HCT116 (cell line): ENCODE results near the gene UBE2E1. TPM values are rescaled to one million over a fixed set of nuclear protein-coding genes. Genes with fewer than 3 reads are reported as not detected.

Experiments
- ATAC-seq: fragments of 200-7000 bp; cut with Tn5 transposase; 2 replicates; pipeline ENCODE4 v1.9.1; 2020; ENCODE audit warnings: mild to moderate bottlenecking, moderate library complexity
- BruUV-seq: library from RNA; stranded (reverse); fragments of 400-500 nt; replicated peaks from 2 replicates; lab custom pipeline; 2021; lab: Mats Ljungman, UMichigan
- CTCF ChIA-PET: fragments of 300-600 bp; sonication (Branson Sonifier 250); formaldehyde crosslinking; loops from one replicate; lab custom pipeline; 2021; ENCODE audit warnings: antibody characterized with exemption; lab: Charles Lee
- POLR2A ChIA-PET: fragments of 300-600, 350-600 bp; sonication (Branson Sonifier 250); formaldehyde crosslinking; loops from one replicate; lab custom pipeline; 2021; ENCODE audit warnings: antibody characterized with exemption; lab: Charles Lee
- RAD21 ChIA-PET, 2 experiments: fragments of 300-600 bp; sonication (Branson Sonifier 250); formaldehyde crosslinking; loops; one replicate each; lab custom pipeline; 2023; ENCODE audit warnings: low total read pairs in 2 of 2; ENCODE audit not compliant: uncharacterized antibody in 2 of 2, unreplicated experiment in 2 of 2, low non-redundant PET in 1 of 2; lab: Charles Lee
- DNase-seq: peaks from one replicate; pipeline ENCODE4 v3.0.0-alpha.2; 2010; ENCODE audit warnings: low read depth, low spot score
- H2AFZ ChIP-seq: fragments of 200-600 bp; shearing (Covaris generic), sonication (generic); 2 replicates; pipeline ENCODE4 v1.6.1; 2017; ENCODE audit warnings: low read depth, mixed run types, mixed read lengths, antibody characterized with exemption, low read length; ENCODE audit not compliant: poor library complexity, severe bottlenecking
- H3K27ac ChIP-seq: 2 replicates; pipeline ENCODE4 v1.5.1; 2012; ENCODE audit warnings: low read depth, low read length
- H3K27me3 ChIP-seq: fragments of 200-600 bp; sonication (generic); 2 replicates; pipeline ENCODE4 v1.6.1; 2016; ENCODE audit warnings: mixed run types, low read length, mixed read lengths; ENCODE audit not compliant: insufficient read depth
- H3K36me3 ChIP-seq, 2 experiments: fragments of 200-500 bp in 1 of 2; fragments of 200-600 bp in 1 of 2; sonication (Bioruptor generic) in 1 of 2; sonication (generic) in 1 of 2; 2 replicates each; pipeline versions ENCODE4 v1.5.1 to v1.6.1; 2014 to 2016; ENCODE audit warnings: low read length in 2 of 2, inconsistent platforms in 1 of 2, mixed read lengths in 1 of 2, mixed run types in 1 of 2; ENCODE audit not compliant: insufficient read depth in 2 of 2, control insufficient read depth in 1 of 2
- H3K4me1 ChIP-seq, 2 experiments: fragments of 200-600 bp in 1 of 2; sonication (generic) in 1 of 2; 2 replicates each; pipeline versions ENCODE4 v1.5.1 to v1.6.1; 2012 to 2017; ENCODE audit warnings: low read length in 2 of 2, inconsistent platforms in 1 of 2, mild to moderate bottlenecking in 1 of 2, mixed read lengths in 1 of 2, mixed run types in 1 of 2, moderate library complexity in 1 of 2; ENCODE audit not compliant: insufficient read depth in 2 of 2, control insufficient read depth in 1 of 2
- H3K4me2 ChIP-seq: fragments of 200-600 bp; sonication (generic); 2 replicates; pipeline ENCODE4 v1.6.1; 2017; ENCODE audit warnings: mixed run types, low read length, mixed read lengths
- H3K4me3 ChIP-seq, 2 experiments: fragments of 200-600 bp in 1 of 2; sonication (generic) in 1 of 2; replicated peaks in 1 of 2; 2 replicates each; pipeline ENCODE4 v1.5.1; 2011 to 2016; ENCODE audit warnings: low read length in 2 of 2, control low read depth in 1 of 2, low read depth in 1 of 2, mild to moderate bottlenecking in 1 of 2, mixed read lengths in 1 of 2, mixed run types in 1 of 2
- H3K79me2 ChIP-seq: fragments of 200-600 bp; sonication (generic); 2 replicates; pipeline ENCODE4 v1.6.1; 2017; ENCODE audit warnings: mild to moderate bottlenecking, mixed run types, low read length, moderate library complexity, mixed read lengths; ENCODE audit not compliant: insufficient read depth
- H3K9ac ChIP-seq: fragments of 200-600 bp; sonication (generic); 2 replicates; pipeline ENCODE4 v1.6.1; 2016; ENCODE audit warnings: low read length, mixed read lengths
- H3K9me2 ChIP-seq: fragments of 200-600 bp; sonication (generic), shearing (Covaris generic); 2 replicates; pipeline ENCODE4 v1.6.1; 2017; ENCODE audit warnings: mixed run types, mild to moderate bottlenecking, moderate library complexity; ENCODE audit not compliant: insufficient read depth
- H3K9me3 ChIP-seq, 2 experiments: fragments of 200-500 bp in 1 of 2; fragments of 200-600 bp in 1 of 2; sonication (Bioruptor generic) in 1 of 2; sonication (generic) in 1 of 2; 2 replicates each; pipeline ENCODE4 v1.6.1; 2014 to 2017; ENCODE audit warnings: low read length in 2 of 2, mixed read lengths in 2 of 2, inconsistent platforms in 1 of 2, low read depth in 1 of 2, mild to moderate bottlenecking in 1 of 2, mixed run types in 1 of 2, moderate library complexity in 1 of 2; ENCODE audit not compliant: control insufficient read depth in 1 of 2, insufficient read depth in 1 of 2
- H4K20me1 ChIP-seq: fragments of 200-600 bp; sonication (generic), shearing (Covaris generic); 2 replicates; pipeline ENCODE4 v1.6.1; 2017; ENCODE audit warnings: mixed run types, mild to moderate bottlenecking, moderate library complexity; ENCODE audit not compliant: insufficient read depth
- CEBPB ChIP-seq: IDR thresholded peaks from 2 replicates; pipeline ENCODE4 v1.6.1; 2012; ENCODE audit warnings: low read depth
- EGR1 ChIP-seq: IDR thresholded peaks from 2 replicates; pipeline ENCODE4 v1.6.1; 2012; ENCODE audit warnings: low read depth
- FOSL1 ChIP-seq: IDR thresholded peaks from 2 replicates; pipeline ENCODE4 v1.6.1; 2012; ENCODE audit warnings: low read depth
- JUND ChIP-seq: IDR thresholded peaks from 2 replicates; pipeline ENCODE4 v1.6.1; 2012
- POLR2A ChIP-seq: IDR thresholded peaks from 2 replicates; pipeline ENCODE4 v1.7.0; 2011; ENCODE audit warnings: borderline replicate concordance; ENCODE audit not compliant: insufficient read depth, insufficient read length; ENCODE audit errors: extremely low read depth
- RAD21 ChIP-seq: IDR thresholded peaks from 2 replicates; pipeline ENCODE4 v1.6.1; 2012; ENCODE audit warnings: low read depth, mild to moderate bottlenecking
- SP1 ChIP-seq: IDR thresholded peaks from 2 replicates; pipeline ENCODE4 v1.6.1; 2012; ENCODE audit warnings: low read depth
- ZFX ChIP-seq: fragments of 450-650 bp; IDR thresholded peaks from 2 replicates; pipeline ENCODE4 v1.6.1; 2017
- intact Hi-C: fragments of 100-400 bp; cut with micrococcal nuclease; formaldehyde crosslinking; loops from 2 replicates; pipeline ENCODE4 v1.10.0; 2022
- total RNA-seq: library from RNA; stranded (reverse); gene quantifications from one replicate; pipeline ENCODE4 v1.2.1, GENCODE V29; 2021; ENCODE audit not compliant: unreplicated experiment
- TF ChIP-seq, protein P1 (sequence below): IDR thresholded peaks from 2 replicates; pipeline ENCODE4 v1.6.1; 2012; ENCODE audit warnings: low read depth
- TF ChIP-seq, protein P2 (sequence below): IDR thresholded peaks from 2 replicates; pipeline ENCODE4 v1.6.1; 2011; ENCODE audit warnings: mild to moderate bottlenecking, low read length, moderate library complexity; ENCODE audit not compliant: insufficient replicate concordance; ENCODE audit errors: extremely low read depth
- TF ChIP-seq, protein P3 (sequence below): IDR thresholded peaks from 2 replicates; pipeline ENCODE4 v1.6.1; 2012

UBE2E1 gene
- total RNA-seq, 1 experiment from 2014 or later, result 75.1 TPM

DNA sequence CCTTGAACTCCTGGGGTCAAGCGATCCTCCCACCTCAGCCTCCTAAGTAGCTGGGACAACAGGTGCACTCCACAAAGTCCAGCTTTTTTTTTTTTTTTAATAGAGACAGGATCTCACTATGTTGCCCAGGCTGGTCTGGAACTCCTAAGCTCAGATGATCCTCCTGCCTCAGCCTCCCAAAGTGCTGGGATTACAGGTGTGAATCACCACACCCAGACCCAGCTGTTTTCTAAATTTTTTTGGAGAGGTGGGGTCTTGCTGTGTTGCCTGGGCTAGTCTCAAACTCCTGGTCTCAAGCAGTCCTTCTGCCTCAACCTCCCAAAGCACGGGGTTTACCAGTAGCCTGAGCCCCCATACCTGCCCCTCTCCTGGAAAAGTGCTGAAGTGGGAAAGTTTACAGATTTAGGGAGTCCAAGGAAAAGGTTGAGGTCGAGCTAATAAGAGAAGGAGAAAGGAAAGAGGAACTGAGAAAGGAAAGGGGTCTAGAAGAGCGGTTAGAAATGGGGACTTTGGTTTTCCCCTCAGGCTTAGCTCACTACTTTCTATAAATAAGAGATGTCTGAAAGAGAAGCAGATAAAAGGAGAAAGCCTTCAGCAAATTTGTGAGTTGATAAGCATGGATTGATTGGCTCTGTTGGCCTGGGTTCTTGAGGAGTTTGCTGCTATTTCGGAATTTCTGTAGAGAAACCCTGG, 23.6 kb downstream of the UBE2E1 start:
- Histone ChIP-seq H3K79me2 (peaks cover 61% of the 10 kb centered on the region), H3K9me3 (no peaks in the 10 kb centered on the region), H3K36me3 (no peaks in the 10 kb centered on the region), H3K4me1 (peaks cover 0 to 9% of the 10 kb centered on the region in 2 experiments; a peak in 2 of 4 replicates), H3K27ac (no peak overlapping the region), H4K20me1 (no peaks in the 10 kb centered on the region; the same call in none of the 2 replicates), H3K4me2 (no peak overlapping the region), H3K27me3 (no peaks in the 10 kb centered on the region), H3K4me3 (no peak overlapping the region), H3K9me2 (no peaks in the 10 kb centered on the region), H2AFZ (no peak overlapping the region), H3K9ac (no peak overlapping the region)
- POLR2A ChIA-PET, result interaction anchor here (0.7 kb wide), 1 partner anchor 623 kb away, joined by 3 read pairs; no protein-coding TSS in a partner anchor
- no TSS peak for BruUV-seq
- intact Hi-C loops, result no loop called here
- TF ChIP-seq, protein P1, sequence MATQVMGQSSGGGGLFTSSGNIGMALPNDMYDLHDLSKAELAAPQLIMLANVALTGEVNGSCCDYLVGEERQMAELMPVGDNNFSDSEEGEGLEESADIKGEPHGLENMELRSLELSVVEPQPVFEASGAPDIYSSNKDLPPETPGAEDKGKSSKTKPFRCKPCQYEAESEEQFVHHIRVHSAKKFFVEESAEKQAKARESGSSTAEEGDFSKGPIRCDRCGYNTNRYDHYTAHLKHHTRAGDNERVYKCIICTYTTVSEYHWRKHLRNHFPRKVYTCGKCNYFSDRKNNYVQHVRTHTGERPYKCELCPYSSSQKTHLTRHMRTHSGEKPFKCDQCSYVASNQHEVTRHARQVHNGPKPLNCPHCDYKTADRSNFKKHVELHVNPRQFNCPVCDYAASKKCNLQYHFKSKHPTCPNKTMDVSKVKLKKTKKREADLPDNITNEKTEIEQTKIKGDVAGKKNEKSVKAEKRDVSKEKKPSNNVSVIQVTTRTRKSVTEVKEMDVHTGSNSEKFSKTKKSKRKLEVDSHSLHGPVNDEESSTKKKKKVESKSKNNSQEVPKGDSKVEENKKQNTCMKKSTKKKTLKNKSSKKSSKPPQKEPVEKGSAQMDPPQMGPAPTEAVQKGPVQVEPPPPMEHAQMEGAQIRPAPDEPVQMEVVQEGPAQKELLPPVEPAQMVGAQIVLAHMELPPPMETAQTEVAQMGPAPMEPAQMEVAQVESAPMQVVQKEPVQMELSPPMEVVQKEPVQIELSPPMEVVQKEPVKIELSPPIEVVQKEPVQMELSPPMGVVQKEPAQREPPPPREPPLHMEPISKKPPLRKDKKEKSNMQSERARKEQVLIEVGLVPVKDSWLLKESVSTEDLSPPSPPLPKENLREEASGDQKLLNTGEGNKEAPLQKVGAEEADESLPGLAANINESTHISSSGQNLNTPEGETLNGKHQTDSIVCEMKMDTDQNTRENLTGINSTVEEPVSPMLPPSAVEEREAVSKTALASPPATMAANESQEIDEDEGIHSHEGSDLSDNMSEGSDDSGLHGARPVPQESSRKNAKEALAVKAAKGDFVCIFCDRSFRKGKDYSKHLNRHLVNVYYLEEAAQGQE, result no peak
- TF ChIP-seq RAD21 (no peak), SP1 (no peak), POLR2A (no peak), CEBPB (no peak), JUND (no peak), FOSL1 (no peak), EGR1 (no peak), ZFX (no peak)
- TF ChIP-seq, protein P2, sequence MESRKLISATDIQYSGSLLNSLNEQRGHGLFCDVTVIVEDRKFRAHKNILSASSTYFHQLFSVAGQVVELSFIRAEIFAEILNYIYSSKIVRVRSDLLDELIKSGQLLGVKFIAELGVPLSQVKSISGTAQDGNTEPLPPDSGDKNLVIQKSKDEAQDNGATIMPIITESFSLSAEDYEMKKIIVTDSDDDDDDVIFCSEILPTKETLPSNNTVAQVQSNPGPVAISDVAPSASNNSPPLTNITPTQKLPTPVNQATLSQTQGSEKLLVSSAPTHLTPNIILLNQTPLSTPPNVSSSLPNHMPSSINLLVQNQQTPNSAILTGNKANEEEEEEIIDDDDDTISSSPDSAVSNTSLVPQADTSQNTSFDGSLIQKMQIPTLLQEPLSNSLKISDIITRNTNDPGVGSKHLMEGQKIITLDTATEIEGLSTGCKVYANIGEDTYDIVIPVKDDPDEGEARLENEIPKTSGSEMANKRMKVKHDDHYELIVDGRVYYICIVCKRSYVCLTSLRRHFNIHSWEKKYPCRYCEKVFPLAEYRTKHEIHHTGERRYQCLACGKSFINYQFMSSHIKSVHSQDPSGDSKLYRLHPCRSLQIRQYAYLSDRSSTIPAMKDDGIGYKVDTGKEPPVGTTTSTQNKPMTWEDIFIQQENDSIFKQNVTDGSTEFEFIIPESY, result no peak
- TF ChIP-seq, protein P3, sequence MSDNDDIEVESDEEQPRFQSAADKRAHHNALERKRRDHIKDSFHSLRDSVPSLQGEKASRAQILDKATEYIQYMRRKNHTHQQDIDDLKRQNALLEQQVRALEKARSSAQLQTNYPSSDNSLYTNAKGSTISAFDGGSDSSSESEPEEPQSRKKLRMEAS, result no peak
- DNase-seq (no peak), ATAC-seq (no peak)
- RAD21 ChIA-PET, result no interaction called here
- CTCF ChIA-PET, result no interaction called here
